NCI-H1436 treated with DMSO at 0.1 percent for 48 hours (cell line): ENCODE results near the gene ZBTB18.

Source experiments
- DNase-seq: peaks from one replicate; lab custom pipeline; 2025; lab: John Stamatoyannopoulos, UW

The ZBTB18 gene

GRCh38 chr1:244062156-244062725, 11.2 kb downstream of the ZBTB18 start:
- DNase-seq = no peak

GRCh38 chr1:244063498-244063897, 12.4 kb downstream of the ZBTB18 start:
- no peak for DNase-seq

GRCh38 chr1:244064621-244065020, 13.5 kb downstream of the ZBTB18 start:
- no peak for DNase-seq

GRCh38 chr1:244065063-244065793, 14.1 kb downstream of the ZBTB18 start:
- DNase-seq = no peak

GRCh38 chr1:244065960-244066388, 14.9 kb downstream of the ZBTB18 start:
- no peak for DNase-seq

- no peak for DNase-seq
Observed at GRCh38 chr1:244066954-244067716, 16.1 kb downstream of the ZBTB18 start.

- DNase-seq = no peak
Observed at GRCh38 chr1:244067893-244068292, 16.8 kb downstream of the ZBTB18 start.

- DNase-seq = no peak
Observed at GRCh38 chr1:244068567-244068966, 17.5 kb downstream of the ZBTB18 start.

GRCh38 chr1:244069326-244069898, 18.3 kb downstream of the ZBTB18 start:
- DNase-seq = no peak

- DNase-seq = no peak
Observed at GRCh38 chr1:244074559-244075171, 23.6 kb downstream of the ZBTB18 start.

- no peak for DNase-seq
Observed at GRCh38 chr1:244075247-244075722, 24.2 kb downstream of the ZBTB18 start.

- no peak for DNase-seq
Observed at GRCh38 chr1:244076740-244077139, 25.7 kb downstream of the ZBTB18 start.

GRCh38 chr1:244077473-244078220, 26.6 kb downstream of the ZBTB18 start:
- no peak for DNase-seq

- DNase-seq = no peak
Observed at GRCh38 chr1:244080343-244080929, 29.4 kb downstream of the ZBTB18 start.

- DNase-seq = no peak
Observed at GRCh38 chr1:244082969-244083368, 31.9 kb downstream of the ZBTB18 start.

- DNase-seq = no peak
Observed at GRCh38 chr1:244083383-244083943, 32.4 kb downstream of the ZBTB18 start.

- DNase-seq = no peak
Observed at GRCh38 chr1:244084763-244085162, 33.7 kb downstream of the ZBTB18 start.

- no peak for DNase-seq
Observed at GRCh38 chr1:244085891-244086290, 34.8 kb downstream of the ZBTB18 start.

GRCh38 chr1:244087021-244087560, 36.0 kb downstream of the ZBTB18 start:
- no peak for DNase-seq

GRCh38 chr1:244087611-244088010, 36.5 kb downstream of the ZBTB18 start:
- DNase-seq = no peak
